Loucy (cell line): ENCODE results near the gene LRIF1.

Source experiments
- H2AFZ ChIP-seq: fragments of 200-600 bp; sonication (generic); 2 replicates; pipeline ENCODE4 v1.6.0; 2016; ENCODE audit warnings: antibody characterized with exemption, mild to moderate bottlenecking, low read length, moderate library complexity
- H3F3A ChIP-seq: fragments of 200-600 bp; 2 replicates; pipeline ENCODE4 v1.6.0; 2016; ENCODE audit warnings: antibody characterized with exemption, low read depth, mild to moderate bottlenecking
- H3K27me3 ChIP-seq: fragments of 200-600 bp; sonication (generic); 2 replicates; pipeline ENCODE4 v1.6.1; 2014; ENCODE audit warnings: low read length, mild to moderate bottlenecking; ENCODE audit not compliant: insufficient read depth, poor library complexity, severe bottlenecking
- H3K36me3 ChIP-seq: fragments of 200-600 bp; sonication (generic); 2 replicates; pipeline ENCODE4 v1.6.1; 2016; ENCODE audit warnings: low read length; ENCODE audit not compliant: insufficient read depth
- H3K4me1 ChIP-seq: fragments of 200-600 bp; sonication (generic); 2 replicates; pipeline ENCODE4 v1.5.1; 2014; ENCODE audit warnings: low read length, mild to moderate bottlenecking; ENCODE audit not compliant: insufficient read depth, poor library complexity, severe bottlenecking
- H3K4me2 ChIP-seq: fragments of 200-600 bp; sonication (generic); 2 replicates; pipeline ENCODE4 v1.6.0; 2014; ENCODE audit warnings: antibody characterized with exemption, low read length, low read depth, mild to moderate bottlenecking; ENCODE audit not compliant: poor library complexity, severe bottlenecking
- H3K4me3 ChIP-seq: fragments of 200-600 bp; sonication (generic); 2 replicates; pipeline ENCODE4 v1.5.1; 2014; ENCODE audit warnings: low read length, mild to moderate bottlenecking, mixed read lengths; ENCODE audit not compliant: poor library complexity, severe bottlenecking
- H3K79me2 ChIP-seq: fragments of 200-600 bp; sonication (generic); 2 replicates; pipeline ENCODE4 v1.6.1; 2014; ENCODE audit warnings: low read length; ENCODE audit not compliant: insufficient read depth
- H3K9ac ChIP-seq: fragments of 200-600 bp; sonication (generic); 2 replicates; pipeline ENCODE4 v1.6.0; 2014; ENCODE audit warnings: mild to moderate bottlenecking, low read depth, low read length, moderate library complexity; ENCODE audit not compliant: poor library complexity, severe bottlenecking
- H3K9me2 ChIP-seq: fragments of 200-600 bp; sonication (generic); replicated peaks from 2 replicates; pipeline ENCODE4 v1.6.1; 2016; ENCODE audit warnings: low read depth, low read length, mixed read lengths
- H3K9me3 ChIP-seq: fragments of 200-600 bp; sonication (generic); 2 replicates; pipeline ENCODE4 v1.6.1; 2014; ENCODE audit warnings: mild to moderate bottlenecking, antibody characterized with exemption, low read length, low read depth; ENCODE audit not compliant: insufficient read depth
- H4K20me1 ChIP-seq: fragments of 200-600 bp; sonication (generic); 2 replicates; pipeline ENCODE4 v1.6.0; 2014; ENCODE audit warnings: antibody characterized with exemption, low read length, mild to moderate bottlenecking; ENCODE audit not compliant: insufficient read depth, poor library complexity, severe bottlenecking
- CTCF ChIP-seq: fragments of 200-600 bp; sonication (generic); conservative IDR thresholded peaks from 2 replicates; pipeline ENCODE4 v1.5.1; 2014; ENCODE audit warnings: mild to moderate bottlenecking, antibody characterized with exemption, low read length
- EZH2phosphoT487 ChIP-seq: fragments of 200-600 bp; IDR thresholded peaks from 2 replicates; pipeline ENCODE4 v1.6.1; 2018; ENCODE audit warnings: antibody characterized with exemption, mild to moderate bottlenecking, moderate library complexity, borderline replicate concordance

Gene LRIF1

DNA sequence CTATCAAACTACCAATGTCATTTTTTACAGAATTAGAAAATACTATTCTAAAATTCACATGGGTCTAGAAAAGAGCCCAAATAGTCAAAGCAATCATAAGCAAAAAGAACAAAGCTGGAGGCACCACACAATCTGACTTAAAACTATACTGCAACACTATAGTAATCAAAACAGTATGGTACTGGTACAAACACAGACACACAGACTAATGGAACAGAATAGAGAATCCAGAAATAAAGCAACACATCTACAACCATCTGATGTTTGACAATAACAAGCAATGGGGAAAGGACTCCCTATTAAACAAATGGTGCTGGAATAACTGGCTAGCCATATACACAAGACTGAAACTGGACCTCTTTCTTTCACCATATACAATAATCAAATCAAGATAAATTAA lies 50.9 kb downstream of the LRIF1 start:
- no peak overlapping the region for H3K4me2 ChIP-seq
- H3K79me2 ChIP-seq = no peaks in the 10 kb centered on the region
- H3K9me3 ChIP-seq = no peaks in the 10 kb centered on the region; the same call in 1 of the 2 replicates
- no peak overlapping the region for H2AFZ ChIP-seq
- H3K4me1 ChIP-seq = peaks cover 12% of the 10 kb centered on the region
- no peaks in the 10 kb centered on the region for H4K20me1 ChIP-seq
- no peaks in the 10 kb centered on the region for H3K36me3 ChIP-seq
- no peak for TF ChIP-seq EZH2phosphoT487
- H3F3A ChIP-seq = no peaks in the 10 kb centered on the region
- no peak overlapping the region for H3K4me3 ChIP-seq
- no peak overlapping the region for H3K9ac ChIP-seq
- no peaks in the 10 kb centered on the region for H3K27me3 ChIP-seq
- no peaks in the 10 kb centered on the region for H3K9me2 ChIP-seq

GRCh38 chr1:110903853-110904500 lies 59.7 kb downstream of the LRIF1 start:
- Histone ChIP-seq H3F3A (no peaks in the 10 kb centered on the region), H3K4me3 (no peak overlapping the region), H2AFZ (no peak overlapping the region), H3K4me2 (no peak overlapping the region), H3K9ac (no peak overlapping the region), H3K9me3 (no peaks in the 10 kb centered on the region), H4K20me1 (no peaks in the 10 kb centered on the region), H3K9me2 (no peaks in the 10 kb centered on the region), H3K27me3 (no peaks in the 10 kb centered on the region), H3K36me3 (peaks cover 20% of the 10 kb centered on the region), H3K4me1 (no peaks in the 10 kb centered on the region), H3K79me2 (no peaks in the 10 kb centered on the region)
- no peak for TF ChIP-seq CTCF
- TF ChIP-seq EZH2phosphoT487 = no peak

- no peak overlapping the region for H3K9ac ChIP-seq
- no peaks in the 10 kb centered on the region for H3K9me3 ChIP-seq
- no peaks in the 10 kb centered on the region for H3K4me1 ChIP-seq
- H3F3A ChIP-seq = no peaks in the 10 kb centered on the region
- H4K20me1 ChIP-seq = no peaks in the 10 kb centered on the region
- peaks cover 29% of the 10 kb centered on the region for H3K36me3 ChIP-seq
- H2AFZ ChIP-seq = no peak overlapping the region
- no peaks in the 10 kb centered on the region for H3K27me3 ChIP-seq
- H3K9me2 ChIP-seq = no peaks in the 10 kb centered on the region
- TF ChIP-seq CTCF (no peak), EZH2phosphoT487 (no peak)
- H3K4me3 ChIP-seq = no peak overlapping the region
- no peak overlapping the region for H3K4me2 ChIP-seq
- H3K79me2 ChIP-seq = no peaks in the 10 kb centered on the region
These were observed 60.8 kb downstream of the LRIF1 start for GRCh38 chr1:110902820-110903463.
